ENCODE measurements around the gene UPB1.
"Not testable (repeated sequence)": the region's sequence is repeated elsewhere in the genome, so short reads cannot be mapped to it uniquely, and the experiment has no call there.

The UPB1 gene

DNA sequence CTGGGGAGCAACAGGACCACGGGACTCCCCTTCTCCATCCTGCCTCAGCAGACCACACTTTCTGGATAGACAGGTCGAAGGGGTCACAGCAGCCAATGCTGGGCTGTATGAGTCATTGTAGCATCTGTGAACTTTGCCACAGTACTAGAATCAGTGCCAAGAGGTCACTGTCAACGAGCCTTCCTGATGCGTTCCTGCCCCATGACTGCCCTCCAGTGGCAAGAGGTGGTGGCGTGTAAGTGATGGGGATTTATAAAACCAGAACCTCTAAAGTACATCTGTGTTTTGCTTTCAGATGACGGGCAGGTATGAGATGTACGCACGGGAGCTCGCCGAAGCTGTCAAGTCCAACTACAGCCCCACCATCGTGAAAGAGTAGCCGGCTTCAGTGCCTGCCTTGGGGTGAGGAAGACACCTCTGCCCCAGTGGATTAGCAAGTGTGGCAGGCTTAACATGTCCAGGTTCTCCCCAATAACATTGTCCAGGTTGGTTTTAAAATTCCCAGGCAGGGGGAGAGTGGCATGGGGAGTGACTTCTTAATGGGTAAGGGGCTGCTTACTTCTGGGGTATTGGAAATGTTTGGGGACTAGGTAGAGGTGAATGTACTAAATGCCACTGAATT is 30.4 kb downstream of the UPB1 start:
- Mint-ChIP-seq H3K27me3 (no peaks in the 10 kb centered on the region), H3K4me1 (peaks cover 25% of the 10 kb centered on the region), H3K9me3 (peaks cover 3% of the 10 kb centered on the region), H3K36me3 (no peaks in the 10 kb centered on the region), H3K27ac (peak overlapping the region; percentile 60), H3K4me3 (no peak overlapping the region)
- ATAC-seq: peak; percentile 95

DNA sequence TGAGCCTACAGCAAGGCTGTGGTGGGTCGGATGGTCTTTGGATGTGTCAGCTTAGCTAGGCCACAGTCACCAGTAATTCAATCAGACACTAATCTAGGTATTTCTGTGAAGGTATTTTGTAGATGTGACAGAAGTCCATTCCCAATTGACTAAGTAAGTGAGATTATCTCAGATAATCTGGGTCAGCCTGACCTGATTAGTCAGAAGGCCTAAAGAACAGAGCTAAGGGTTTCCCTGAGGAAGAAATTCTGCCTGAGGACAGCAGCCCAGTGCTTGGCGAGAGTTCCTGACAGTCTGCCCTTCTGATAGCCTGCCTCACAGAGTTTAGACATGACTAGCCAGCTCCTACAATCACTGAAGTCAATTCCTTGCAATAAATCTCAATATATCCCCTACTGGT is 31.1 kb downstream of the UPB1 start:
- Mint-ChIP-seq H3K36me3 (no peaks in the 10 kb centered on the region), H3K4me3 (no peak overlapping the region), H3K27me3 (no peaks in the 10 kb centered on the region), H3K27ac (peak overlapping the region; percentile 60), H3K9me3 (peaks cover 3% of the 10 kb centered on the region), H3K4me1 (peaks cover 25% of the 10 kb centered on the region)
- no peak for ATAC-seq

DNA sequence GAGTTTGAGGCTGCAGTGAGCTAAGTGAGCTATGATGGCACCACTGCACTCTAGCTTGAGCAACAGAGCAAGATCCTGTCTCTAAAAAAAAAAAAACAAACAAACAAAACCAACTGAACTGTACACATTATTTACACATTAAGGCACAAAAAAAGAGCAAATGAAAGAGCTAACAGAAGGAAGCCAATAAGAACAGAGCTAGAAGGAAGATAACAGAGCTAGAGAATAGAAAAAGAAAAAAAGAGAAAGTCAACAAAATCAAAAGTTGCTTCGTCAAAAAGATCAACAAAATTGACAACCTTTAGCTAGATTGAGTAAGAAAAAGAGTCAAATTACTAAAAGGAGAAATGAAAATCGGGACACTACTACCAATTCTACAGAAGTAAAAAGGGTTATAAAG is 34.8 kb downstream of the UPB1 start:
- Mint-ChIP-seq H3K4me1 (peaks cover 16% of the 10 kb centered on the region), H3K4me3 (no peak overlapping the region), H3K27ac (no peak overlapping the region), H3K27me3 (no peaks in the 10 kb centered on the region), H3K9me3 (peaks cover 3% of the 10 kb centered on the region), H3K36me3 (no peaks in the 10 kb centered on the region)
- no peak for ATAC-seq

DNA sequence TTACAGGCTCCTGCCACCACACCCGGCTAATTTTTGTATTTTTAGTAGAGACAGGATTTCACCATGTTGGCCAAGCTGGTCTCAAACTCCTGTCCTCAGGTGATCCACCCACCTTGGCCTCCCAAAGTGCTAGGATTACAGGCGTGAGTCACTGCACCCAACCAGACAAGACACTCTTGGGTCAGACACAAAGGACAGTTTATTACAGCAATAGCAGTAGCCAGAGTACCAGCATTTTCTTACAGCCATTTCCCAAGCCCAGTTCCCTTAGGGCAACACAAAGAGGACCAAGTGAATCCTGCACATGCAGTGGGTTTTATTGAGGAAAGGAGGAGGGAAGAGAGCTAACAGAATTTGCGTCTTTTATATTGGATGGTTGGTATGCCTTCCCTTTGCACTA is 35.8 kb downstream of the UPB1 start:
- H3K9me3 Mint-ChIP-seq, H3K27ac Mint-ChIP-seq, ATAC-seq, H3K36me3 Mint-ChIP-seq, H3K4me1 Mint-ChIP-seq, H3K27me3 Mint-ChIP-seq, H3K4me3 Mint-ChIP-seq: not testable (repeated sequence)

DNA sequence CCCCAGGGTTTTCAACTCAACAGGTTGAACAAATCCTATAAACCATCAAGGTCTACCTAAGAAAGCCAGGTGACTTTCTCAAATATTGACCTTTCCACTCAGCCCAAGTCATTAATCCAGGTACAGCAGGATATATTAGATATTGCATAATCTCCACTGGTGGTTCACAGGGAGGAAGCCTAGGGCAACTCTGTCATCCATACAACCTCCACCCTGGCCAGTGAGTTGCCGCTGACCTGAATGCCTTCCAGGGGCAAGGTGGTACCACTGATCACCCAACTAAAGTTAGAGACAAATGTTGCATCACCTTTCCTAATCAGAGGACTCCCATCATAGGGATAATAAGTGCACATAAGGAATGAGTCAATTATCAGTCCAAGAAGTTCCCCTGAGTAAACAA is 36.9 kb downstream of the UPB1 start:
- peaks cover 3% of the 10 kb centered on the region for H3K9me3 Mint-ChIP-seq
- H3K27me3 Mint-ChIP-seq: no peaks in the 10 kb centered on the region
- peaks cover 8% of the 10 kb centered on the region for H3K4me1 Mint-ChIP-seq
- no peak overlapping the region for H3K4me3 Mint-ChIP-seq
- ATAC-seq: no peak
- H3K27ac Mint-ChIP-seq: no peak overlapping the region
- H3K36me3 Mint-ChIP-seq: no peaks in the 10 kb centered on the region

DNA sequence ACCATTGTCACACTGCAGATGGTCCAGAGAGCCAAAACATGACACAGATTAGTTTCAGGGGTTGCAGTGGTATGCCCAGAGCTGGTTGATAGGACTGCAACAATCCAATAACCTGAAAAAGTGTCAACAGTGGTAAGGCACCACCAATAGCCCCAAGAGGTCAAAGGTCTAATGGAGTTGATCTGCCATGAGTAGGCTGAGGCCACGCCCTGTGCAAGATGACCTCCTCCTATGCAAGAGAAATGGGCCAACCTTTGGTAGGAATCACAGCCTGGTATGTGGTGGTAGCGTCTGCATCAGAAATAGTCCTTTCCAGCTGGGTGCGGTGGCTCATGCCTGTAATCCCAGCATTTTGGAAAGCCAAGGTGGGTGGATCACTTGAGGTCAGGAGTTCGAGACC is 40.2 kb downstream of the UPB1 start:
- no peak for ATAC-seq
- Mint-ChIP-seq H3K36me3 (peaks cover 17% of the 10 kb centered on the region), H3K4me3 (no peak overlapping the region), H3K9me3 (no peaks in the 10 kb centered on the region), H3K4me1 (peaks cover 7% of the 10 kb centered on the region), H3K27ac (no peak overlapping the region), H3K27me3 (no peaks in the 10 kb centered on the region)

DNA sequence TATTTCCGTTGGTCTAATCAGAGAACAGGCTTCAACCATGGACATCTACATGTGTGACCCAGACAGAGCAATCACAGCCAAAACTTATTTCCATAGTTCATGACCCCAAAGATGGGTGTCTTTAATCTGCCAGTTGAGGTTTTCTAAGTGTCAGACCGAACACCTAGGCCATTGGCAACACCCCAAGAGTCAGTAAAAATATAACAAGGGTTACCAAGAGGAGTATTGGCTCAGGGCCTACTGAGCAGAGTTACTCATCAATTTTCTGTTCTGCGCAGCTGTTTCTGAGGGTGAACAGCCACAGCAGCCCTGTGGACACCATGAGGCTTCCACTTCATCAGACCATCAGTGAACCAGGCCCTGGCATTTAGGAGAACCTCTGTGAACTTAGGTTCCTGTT is 41.0 kb downstream of the UPB1 start:
- Mint-ChIP-seq H3K36me3 (peaks cover 22% of the 10 kb centered on the region), H3K27me3 (no peaks in the 10 kb centered on the region), H3K4me1 (peaks cover 12% of the 10 kb centered on the region), H3K9me3 (no peaks in the 10 kb centered on the region), H3K27ac (no peak overlapping the region), H3K4me3 (no peak overlapping the region)
- no peak for ATAC-seq

DNA sequence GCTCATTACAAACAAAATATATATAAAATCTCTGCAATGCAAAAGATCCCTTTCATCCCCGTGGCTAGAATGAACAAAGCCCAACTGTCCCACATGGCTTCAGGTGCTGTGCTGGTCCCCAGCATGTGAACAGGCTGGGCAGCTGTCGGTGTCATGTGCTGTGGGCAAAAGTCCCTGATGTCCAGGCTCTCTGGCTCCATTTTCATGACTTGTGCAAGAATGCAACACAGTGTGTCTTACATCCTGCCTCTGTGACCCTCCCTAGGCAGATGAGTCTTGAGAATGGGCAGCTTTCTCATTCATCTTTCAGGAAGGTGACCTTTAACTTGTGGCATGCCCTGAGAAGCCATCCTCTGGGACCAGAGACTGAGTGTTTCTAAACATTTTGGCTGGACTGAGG is 45.3 kb downstream of the UPB1 start:
- H3K4me3 Mint-ChIP-seq: no peak overlapping the region
- H3K27me3 Mint-ChIP-seq: no peaks in the 10 kb centered on the region
- no peak for ATAC-seq
- H3K9me3 Mint-ChIP-seq: no peaks in the 10 kb centered on the region
- no peak overlapping the region for H3K27ac Mint-ChIP-seq
- peaks cover 35% of the 10 kb centered on the region for H3K4me1 Mint-ChIP-seq
- H3K36me3 Mint-ChIP-seq: peaks cover 57% of the 10 kb centered on the region

DNA sequence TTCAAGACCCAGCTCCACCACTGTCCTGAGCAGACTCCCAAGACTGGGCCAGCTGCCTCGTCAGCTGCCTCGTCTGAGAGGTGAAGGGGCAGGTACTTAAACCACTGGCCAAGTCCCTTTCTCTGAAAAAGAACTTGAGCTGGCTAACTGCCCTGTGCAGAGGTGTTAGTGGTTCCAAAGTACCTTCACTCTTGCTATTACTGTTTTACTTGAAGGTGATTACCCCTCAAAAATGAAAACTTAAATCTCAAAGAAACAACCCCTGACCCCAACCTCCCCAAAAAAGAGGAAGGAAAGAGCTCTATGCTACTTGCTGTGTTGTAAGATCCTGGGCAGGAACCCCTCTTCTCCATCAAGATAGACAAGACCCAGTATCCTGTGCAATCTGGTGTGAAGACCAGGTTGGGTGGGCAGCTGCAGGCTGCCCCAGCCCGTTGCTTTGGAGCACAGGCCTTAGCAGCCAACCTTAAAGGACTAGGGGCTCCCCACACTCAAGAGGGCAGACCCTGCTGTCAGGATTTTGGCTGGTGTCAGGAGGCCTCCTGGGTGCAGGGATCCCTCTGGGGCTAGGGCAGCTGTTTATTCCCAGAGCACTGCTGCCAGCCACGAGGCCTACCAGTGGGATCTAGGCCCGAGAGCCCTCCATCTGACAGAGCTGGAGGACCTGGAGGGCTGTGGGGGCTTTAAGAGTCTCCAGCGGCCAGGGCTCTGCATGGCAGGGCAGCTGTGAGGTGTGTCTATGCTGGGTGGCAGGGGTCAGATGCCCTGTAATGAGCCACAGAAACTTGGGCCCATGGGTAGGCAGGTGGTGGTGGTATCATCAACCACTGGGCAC is 46.8 kb downstream of the UPB1 start:
- Mint-ChIP-seq H3K4me1 (peaks cover 39% of the 10 kb centered on the region), H3K27me3 (no peaks in the 10 kb centered on the region), H3K27ac (peak overlapping the region; percentile 18), H3K9me3 (no peaks in the 10 kb centered on the region), H3K4me3 (no peak overlapping the region), H3K36me3 (peaks cover 66% of the 10 kb centered on the region)
- ATAC-seq: no peak

DNA sequence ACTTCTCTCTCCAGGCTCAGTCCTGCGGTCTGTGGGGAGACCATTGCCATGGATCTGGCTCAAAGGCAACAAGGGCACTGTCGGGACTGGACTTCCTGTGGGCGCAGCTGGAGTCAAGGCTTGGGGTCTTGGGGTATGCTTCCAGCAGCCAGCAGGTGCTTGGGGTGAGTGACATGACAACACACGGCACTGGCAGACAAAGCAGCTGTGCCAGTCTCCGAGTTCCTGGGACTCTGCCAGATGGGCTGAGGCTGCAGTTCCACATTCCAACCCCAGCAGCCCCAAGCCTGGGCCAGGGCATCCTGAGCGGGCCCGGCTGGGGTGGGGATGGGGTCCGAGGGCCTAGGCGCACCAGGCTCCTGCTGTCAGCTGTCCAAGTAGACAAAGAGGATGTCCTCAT is 47.5 kb downstream of the UPB1 start:
- Mint-ChIP-seq H3K27me3 (no peaks in the 10 kb centered on the region), H3K4me3 (no peak overlapping the region), H3K27ac (peak overlapping the region; percentile 18), H3K4me1 (peaks cover 47% of the 10 kb centered on the region), H3K36me3 (peaks cover 71% of the 10 kb centered on the region), H3K9me3 (no peaks in the 10 kb centered on the region)
- ATAC-seq: no peak

DNA sequence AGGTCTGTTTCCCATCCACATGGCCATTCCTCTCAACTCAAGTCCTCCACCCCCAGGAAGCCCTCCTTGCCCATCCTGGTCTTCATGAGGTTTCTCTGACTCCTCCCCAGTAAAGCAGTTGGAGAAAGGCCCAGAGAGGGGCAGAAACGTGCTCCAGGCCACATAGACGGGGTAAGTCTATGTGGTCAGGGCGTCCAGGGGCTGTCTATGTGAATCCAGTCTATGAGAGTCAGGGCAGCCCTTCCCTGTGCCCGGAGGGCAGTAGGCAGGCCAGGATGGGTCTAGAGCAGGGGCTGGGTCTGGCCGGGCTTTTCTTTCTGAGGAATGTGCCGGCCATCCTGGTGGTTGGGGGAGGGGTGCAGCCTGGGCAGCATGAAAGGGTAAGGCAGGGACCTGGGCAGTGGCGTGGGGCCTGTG is 48.1 kb downstream of the UPB1 start:
- peaks cover 52% of the 10 kb centered on the region for H3K4me1 Mint-ChIP-seq
- no peaks in the 10 kb centered on the region for H3K9me3 Mint-ChIP-seq
- ATAC-seq: no peak
- H3K27me3 Mint-ChIP-seq: no peaks in the 10 kb centered on the region
- H3K27ac Mint-ChIP-seq: peak overlapping the region; percentile 18
- peaks cover 73% of the 10 kb centered on the region for H3K36me3 Mint-ChIP-seq
- H3K4me3 Mint-ChIP-seq: no peak overlapping the region

DNA sequence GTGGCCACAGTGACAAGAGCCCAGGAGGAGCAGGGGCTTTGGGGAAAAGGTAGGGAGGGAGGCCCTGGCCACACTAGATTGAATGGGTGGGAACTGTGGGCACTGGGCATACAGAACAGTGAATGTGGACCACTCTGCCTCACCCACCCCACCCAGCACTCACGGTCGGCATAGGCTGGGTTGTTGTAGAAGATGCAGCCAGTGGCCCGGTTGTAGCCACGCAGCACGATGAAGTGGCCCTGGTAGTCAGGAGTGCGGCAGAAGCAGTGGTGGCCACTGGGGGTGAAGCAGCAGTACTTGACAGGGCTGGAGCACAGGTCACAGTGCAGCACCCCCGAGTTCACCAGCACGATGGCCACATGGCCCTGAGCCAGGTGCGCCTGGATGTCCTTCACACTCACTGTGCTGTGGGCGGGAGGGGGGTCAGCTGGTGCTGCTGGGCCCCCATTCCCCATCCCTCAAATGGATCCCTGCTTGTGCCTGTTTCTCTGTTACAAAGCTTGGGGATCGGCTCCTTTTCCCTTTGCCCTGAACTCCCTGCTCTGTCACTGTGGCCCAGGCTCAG is 48.6 kb downstream of the UPB1 start:
- Mint-ChIP-seq H3K27ac (peak overlapping the region; percentile 18), H3K9me3 (no peaks in the 10 kb centered on the region), H3K4me3 (no peak overlapping the region), H3K4me1 (peaks cover 58% of the 10 kb centered on the region), H3K36me3 (peaks cover 79% of the 10 kb centered on the region), H3K27me3 (no peaks in the 10 kb centered on the region)
- no peak for ATAC-seq

DNA sequence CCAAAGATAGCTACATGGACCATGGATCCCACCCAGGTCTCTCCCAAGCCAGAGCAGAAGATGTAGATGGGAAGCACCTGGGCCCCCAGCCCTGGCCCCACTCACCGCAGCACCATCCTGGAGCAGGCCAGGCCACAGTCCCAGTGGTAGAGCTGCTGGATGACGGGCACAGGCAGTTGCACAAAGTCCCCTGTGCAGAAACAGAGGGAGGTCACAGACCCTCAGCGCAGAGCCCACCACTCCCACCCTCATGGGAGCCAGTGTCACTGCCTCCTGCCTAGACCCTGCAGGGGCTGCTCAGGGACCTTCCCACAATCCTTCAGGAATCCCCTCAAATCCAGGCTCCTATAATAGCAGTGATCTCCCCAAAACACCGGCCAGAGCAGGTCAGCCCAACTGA is 53.7 kb downstream of the UPB1 start:
- Mint-ChIP-seq H3K27me3 (no peaks in the 10 kb centered on the region), H3K36me3 (peaks cover 49% of the 10 kb centered on the region), H3K9me3 (no peaks in the 10 kb centered on the region), H3K4me3 (no peak overlapping the region), H3K4me1 (peaks cover 71% of the 10 kb centered on the region), H3K27ac (peak overlapping the region; percentile 73)
- ATAC-seq: no peak

DNA sequence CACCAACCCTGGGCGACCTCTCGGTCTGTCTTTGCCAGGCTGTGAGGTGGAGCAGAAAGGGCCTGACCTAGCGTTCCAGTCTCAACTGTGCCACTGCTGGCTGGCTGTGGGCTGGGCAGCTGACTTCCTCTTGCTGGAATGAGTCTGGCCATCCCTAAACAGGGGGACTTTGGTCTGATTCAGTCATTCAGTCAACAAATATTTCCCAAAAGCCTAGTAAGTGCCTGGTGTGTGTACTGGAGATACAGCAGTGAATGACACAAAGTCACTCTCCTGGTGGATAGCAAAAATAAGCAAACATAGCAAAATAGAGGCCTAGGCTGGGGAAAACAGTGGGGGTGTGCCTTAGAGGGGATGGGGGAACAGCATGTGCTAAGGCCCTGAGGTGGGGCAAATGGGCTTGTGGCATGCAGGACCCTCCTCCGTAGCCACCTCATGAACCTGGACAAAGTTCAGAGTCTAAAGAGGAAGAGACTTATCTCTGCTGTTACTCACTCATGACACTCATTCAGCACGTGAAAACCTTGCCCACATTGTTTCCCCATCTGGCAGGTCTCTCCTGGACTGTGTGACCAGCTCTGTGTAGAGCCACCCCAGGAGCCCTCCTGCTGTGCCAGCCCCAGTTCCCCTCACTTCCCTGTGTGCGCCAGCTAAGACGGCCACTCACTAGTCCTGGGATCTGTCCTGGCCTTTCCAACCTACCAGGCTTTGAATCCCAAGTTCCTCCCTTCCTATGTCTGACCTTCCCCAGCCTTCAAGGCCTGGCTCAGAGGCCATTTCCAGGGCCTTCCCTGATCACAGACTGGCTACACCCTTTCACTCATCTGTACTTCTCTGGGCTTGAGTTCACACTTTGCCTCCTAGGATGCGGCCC is 55.1 kb downstream of the UPB1 start:
- H3K27ac Mint-ChIP-seq: peak overlapping the region; percentile 82

DNA sequence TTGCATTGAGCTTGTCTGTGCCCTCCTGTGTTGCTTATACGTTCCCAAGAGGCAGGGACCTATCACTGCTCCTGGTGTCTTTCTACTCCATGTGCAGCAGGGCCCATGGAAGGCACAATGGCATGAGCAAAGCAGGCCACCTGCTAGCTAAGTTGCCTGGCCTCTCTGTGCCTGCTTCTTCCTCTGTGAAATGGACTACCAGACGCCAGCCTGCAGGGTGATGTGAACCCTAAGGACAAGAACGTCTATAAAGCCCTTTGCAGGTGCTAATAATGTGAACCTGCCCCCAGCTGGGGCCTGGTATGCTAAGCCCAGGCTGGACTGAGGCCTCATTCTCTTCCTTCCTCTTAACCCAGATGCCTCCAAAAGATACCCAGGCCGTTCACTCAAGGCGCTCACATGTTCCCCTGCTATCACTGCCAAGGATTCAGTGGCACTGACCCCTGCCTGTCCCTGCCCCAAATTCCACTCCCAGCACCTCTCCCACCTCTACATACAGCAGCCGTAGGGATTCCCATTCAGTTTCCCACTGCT is 55.8 kb downstream of the UPB1 start:
- Mint-ChIP-seq H3K27me3 (no peaks in the 10 kb centered on the region), H3K4me1 (peaks cover 79% of the 10 kb centered on the region), H3K36me3 (peaks cover 41% of the 10 kb centered on the region), H3K9me3 (no peaks in the 10 kb centered on the region), H3K4me3 (no peak overlapping the region), H3K27ac (peak overlapping the region; percentile 82)
- ATAC-seq: no peak

More for the DNA sequence above, 55.1 kb downstream of the UPB1 start:
- no peaks in the 10 kb centered on the region for H3K9me3 Mint-ChIP-seq
- no peak for ATAC-seq
- peaks cover 41% of the 10 kb centered on the region for H3K36me3 Mint-ChIP-seq
- H3K27me3 Mint-ChIP-seq: no peaks in the 10 kb centered on the region
- H3K4me3 Mint-ChIP-seq: peak overlapping the region; percentile 19
- peaks cover 79% of the 10 kb centered on the region for H3K4me1 Mint-ChIP-seq
